Activated B cell treated with CpG ODN at 0.5 μM for 24 hours (primary cell): ENCODE results near the gene HAUS3. TPM values are rescaled to one million over a fixed set of nuclear protein-coding genes. Genes with fewer than 3 reads are reported as not detected.
"Not testable (repeated sequence)": the region's sequence is repeated elsewhere in the genome, so short reads cannot be mapped to it uniquely, and the experiment has no call there.

Experiments
- ATAC-seq: fragments of 200-7000 bp; cut with Tn5 transposase; one replicate; pipeline ENCODE4 v1.10.0; 2021; ENCODE audit warnings: low read depth, mild to moderate bottlenecking, moderate library complexity
- CTCF ChIA-PET: fragments of 350-600 bp; sonication (Branson Sonifier 250); formaldehyde crosslinking; loops from one replicate; lab custom pipeline; 2021; ENCODE audit warnings: antibody characterized with exemption; lab: Charles Lee
- POLR2A ChIA-PET: fragments of 350-600 bp; sonication (Branson Sonifier 250); formaldehyde crosslinking; loops from one replicate; lab custom pipeline; 2021; ENCODE audit warnings: antibody characterized with exemption; lab: Charles Lee
- DNase-seq: peaks from one replicate; pipeline ENCODE4 v3.0.0; 2022
- H3K27ac Mint-ChIP-seq: one replicate; pipeline ENCODE4 v1.8.0; 2020; ENCODE audit warnings: mixed read lengths
- H3K27me3 Mint-ChIP-seq: one replicate; pipeline ENCODE4 v1.8.0; 2021; ENCODE audit warnings: mixed read lengths
- H3K36me3 Mint-ChIP-seq: one replicate; pipeline ENCODE4 v1.8.0; 2021; ENCODE audit warnings: low read depth, mixed read lengths
- H3K4me1 Mint-ChIP-seq: one replicate; pipeline ENCODE4 v1.8.0; 2021; ENCODE audit warnings: mixed read lengths
- H3K4me3 Mint-ChIP-seq: one replicate; pipeline ENCODE4 v1.8.0; 2020; ENCODE audit warnings: mild to moderate bottlenecking, mixed read lengths
- H3K9me3 Mint-ChIP-seq: one replicate; pipeline ENCODE4 v1.8.0; 2020; ENCODE audit warnings: mixed read lengths
- intact Hi-C: fragments of 100-400 bp; cut with micrococcal nuclease; formaldehyde crosslinking; loops from one replicate; pipeline ENCODE4 v1.15.1; 2024
- total RNA-seq: library from RNA; stranded (reverse); gene quantifications from 2 replicates; pipeline ENCODE4 v1.2.3, GENCODE V29; 2022
- TF ChIP-seq, protein P1 (sequence below): fragments of 200-600 bp; IDR thresholded peaks from one replicate; pipeline ENCODE4 v1.8.0; 2022; ENCODE audit warnings: antibody characterized with exemption, mild to moderate bottlenecking

Gene HAUS3
- total RNA-seq, 1 donor from 2014 or later, result 17.9 TPM

DNA sequence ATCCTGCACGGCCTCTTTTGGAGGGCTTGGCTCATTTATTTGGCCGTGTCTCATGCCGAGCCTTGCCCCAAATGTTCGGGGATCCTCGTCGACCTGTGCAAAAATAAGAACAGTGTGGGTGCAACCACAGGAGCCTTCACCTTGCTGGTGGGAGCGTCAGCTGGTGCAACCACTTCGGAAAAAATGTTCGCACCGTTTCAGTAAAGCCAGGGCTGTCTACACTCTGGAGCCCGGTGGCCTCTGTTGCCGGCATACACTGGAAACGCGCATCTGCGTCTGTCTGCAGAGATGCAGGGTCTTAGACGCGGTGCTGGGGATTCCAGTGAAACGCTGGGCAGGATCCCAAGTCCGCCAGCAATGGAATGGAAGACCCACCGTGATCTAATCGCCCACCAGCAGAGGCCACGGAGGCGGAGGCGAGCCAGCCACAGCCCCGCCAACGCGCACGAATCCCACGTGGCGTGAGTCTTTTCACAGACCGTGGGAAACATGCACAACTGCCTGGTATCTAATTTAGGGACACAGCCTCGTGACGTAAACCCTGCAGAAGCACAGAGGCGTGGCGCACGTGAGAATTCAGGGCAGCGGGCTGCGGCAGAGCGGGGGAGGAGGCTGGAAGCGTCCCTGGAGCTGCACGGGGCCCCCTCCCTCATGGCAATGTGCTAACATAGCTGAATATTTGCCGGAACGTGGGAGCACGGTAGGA, 33.8 kb upstream of the HAUS3 start:
- Mint-ChIP-seq H3K4me3 (no peak overlapping the region), H3K27me3 (no peaks in the 10 kb centered on the region), H3K9me3 (no peaks in the 10 kb centered on the region), H3K27ac (no peak overlapping the region), H3K4me1 (peaks cover 10% of the 10 kb centered on the region), H3K36me3 (no peaks in the 10 kb centered on the region)
- no peak for DNase-seq
- ChIA-PET POLR2A (no interaction called here), CTCF (no interaction called here)
- TF ChIP-seq, protein P1, sequence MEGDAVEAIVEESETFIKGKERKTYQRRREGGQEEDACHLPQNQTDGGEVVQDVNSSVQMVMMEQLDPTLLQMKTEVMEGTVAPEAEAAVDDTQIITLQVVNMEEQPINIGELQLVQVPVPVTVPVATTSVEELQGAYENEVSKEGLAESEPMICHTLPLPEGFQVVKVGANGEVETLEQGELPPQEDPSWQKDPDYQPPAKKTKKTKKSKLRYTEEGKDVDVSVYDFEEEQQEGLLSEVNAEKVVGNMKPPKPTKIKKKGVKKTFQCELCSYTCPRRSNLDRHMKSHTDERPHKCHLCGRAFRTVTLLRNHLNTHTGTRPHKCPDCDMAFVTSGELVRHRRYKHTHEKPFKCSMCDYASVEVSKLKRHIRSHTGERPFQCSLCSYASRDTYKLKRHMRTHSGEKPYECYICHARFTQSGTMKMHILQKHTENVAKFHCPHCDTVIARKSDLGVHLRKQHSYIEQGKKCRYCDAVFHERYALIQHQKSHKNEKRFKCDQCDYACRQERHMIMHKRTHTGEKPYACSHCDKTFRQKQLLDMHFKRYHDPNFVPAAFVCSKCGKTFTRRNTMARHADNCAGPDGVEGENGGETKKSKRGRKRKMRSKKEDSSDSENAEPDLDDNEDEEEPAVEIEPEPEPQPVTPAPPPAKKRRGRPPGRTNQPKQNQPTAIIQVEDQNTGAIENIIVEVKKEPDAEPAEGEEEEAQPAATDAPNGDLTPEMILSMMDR, result no peak
- intact Hi-C loops, result no loop called here
- ATAC-seq, result no peak

GRCh38 chr4:2275044-2275397, 33.1 kb upstream of the HAUS3 start:
- CTCF ChIA-PET, POLR2A ChIA-PET, H3K9me3 Mint-ChIP-seq, H3K27me3 Mint-ChIP-seq, H3K4me3 Mint-ChIP-seq, H3K36me3 Mint-ChIP-seq, ATAC-seq, H3K27ac Mint-ChIP-seq, intact Hi-C loops, H3K4me1 Mint-ChIP-seq, DNase-seq: not testable (repeated sequence)

GRCh38 chr4:2274320-2275043, 32.6 kb upstream of the HAUS3 start:
- no peak overlapping the region for H3K27ac Mint-ChIP-seq
- no peak for ATAC-seq
- TF ChIP-seq, protein P1, result no peak
- no peaks in the 10 kb centered on the region for H3K9me3 Mint-ChIP-seq
- no peaks in the 10 kb centered on the region for H3K4me1 Mint-ChIP-seq
- no peaks in the 10 kb centered on the region for H3K36me3 Mint-ChIP-seq
- H3K27me3 Mint-ChIP-seq, result no peaks in the 10 kb centered on the region
- intact Hi-C loops, result no loop called here
- no peak for DNase-seq
- ChIA-PET POLR2A (no interaction called here), CTCF (no interaction called here)
- no peak overlapping the region for H3K4me3 Mint-ChIP-seq

- no peak for ATAC-seq
- ChIA-PET CTCF (no interaction called here), POLR2A (no interaction called here)
- Mint-ChIP-seq H3K27me3 (no peaks in the 10 kb centered on the region), H3K4me1 (no peaks in the 10 kb centered on the region), H3K27ac (no peak overlapping the region), H3K36me3 (no peaks in the 10 kb centered on the region), H3K9me3 (no peaks in the 10 kb centered on the region), H3K4me3 (no peak overlapping the region)
- intact Hi-C loops, result no loop called here
- no peak for DNase-seq
- TF ChIP-seq, protein P1, result no peak
Observed at GRCh38 chr4:2273657-2274319, 31.9 kb upstream of the HAUS3 start.

DNA sequence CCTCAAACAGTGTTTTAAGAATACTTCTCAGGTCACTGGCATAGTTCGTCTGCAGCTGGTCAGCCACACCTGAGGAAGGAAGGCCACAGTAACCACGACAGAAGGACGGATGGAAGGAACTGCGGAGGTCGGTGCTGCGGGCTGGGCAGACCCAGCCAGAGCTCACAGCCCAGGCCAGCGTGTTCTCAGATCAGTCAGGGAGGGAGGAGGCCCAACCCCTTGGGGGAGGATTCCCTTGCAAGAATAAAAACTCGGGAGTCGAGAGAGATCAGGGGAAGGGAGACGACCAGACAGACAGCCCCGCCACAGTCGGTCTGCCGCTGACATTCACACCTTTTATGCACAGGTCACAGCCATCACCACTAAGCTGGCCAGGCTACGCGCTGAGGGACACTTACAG, 31.3 kb upstream of the HAUS3 start:
- no peaks in the 10 kb centered on the region for H3K9me3 Mint-ChIP-seq
- ChIA-PET POLR2A (interaction anchor here (0.6 kb wide), 1 partner anchor 11 kb away, joined by 3 read pairs; the partner anchor contains the start of gene MXD4), CTCF (no interaction called here)
- TF ChIP-seq, protein P1, result no peak
- H3K36me3 Mint-ChIP-seq, result no peaks in the 10 kb centered on the region
- no peak overlapping the region for H3K27ac Mint-ChIP-seq
- H3K4me3 Mint-ChIP-seq, result no peak overlapping the region
- no peaks in the 10 kb centered on the region for H3K27me3 Mint-ChIP-seq
- H3K4me1 Mint-ChIP-seq, result no peaks in the 10 kb centered on the region
- ATAC-seq (no peak), DNase-seq (no peak)
- intact Hi-C loops, result no loop called here
